NCI-H345 treated with DMSO at 0.1 percent for 48 hours (cell line): ENCODE data around the gene MBP.

Experiments used
- DNase-seq: peaks from one replicate; lab custom pipeline; 2025; ENCODE audit not compliant: unreplicated experiment; lab: John Stamatoyannopoulos, UW

Gene MBP

GRCh38 chr18:77087393-77088141 lies 45.0 kb downstream of the MBP start:
- DNase-seq: no peak

DNA sequence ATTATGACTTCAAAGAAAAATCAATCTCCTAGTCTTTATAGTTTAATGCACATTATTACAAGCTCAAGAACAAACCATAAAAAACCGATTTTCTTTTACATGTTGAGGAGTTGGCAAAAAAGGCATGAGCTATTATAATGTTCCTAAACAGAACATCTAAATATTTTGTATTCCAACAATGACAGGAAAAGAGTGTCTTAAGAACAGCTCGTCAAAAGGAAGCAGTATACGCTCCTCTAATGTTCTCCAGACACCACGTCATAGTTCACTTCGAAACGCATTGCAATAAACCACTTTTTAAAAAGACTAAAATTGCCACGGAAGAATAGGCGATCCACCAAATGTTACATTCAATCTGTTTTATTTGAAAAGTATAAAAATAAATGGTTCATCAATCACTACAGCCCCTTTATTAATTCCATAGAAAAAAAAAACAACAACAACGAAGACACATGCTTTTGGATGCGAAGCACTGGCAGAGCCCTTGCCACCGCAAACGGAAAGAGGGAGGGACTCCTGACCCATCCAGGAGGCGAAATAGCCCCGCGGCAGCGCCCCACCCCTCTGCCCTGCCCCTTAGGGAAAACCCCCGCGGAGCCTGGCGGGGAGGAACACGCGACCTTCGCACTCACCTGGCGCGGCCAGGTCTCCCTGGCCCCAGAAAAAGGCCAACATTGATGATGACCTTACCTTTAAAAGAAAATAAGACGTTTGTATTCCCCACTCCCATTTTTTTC lies 45.8 kb downstream of the MBP start:
- DNase-seq: no peak

GRCh38 chr18:77086034-77086433 lies 46.5 kb downstream of the MBP start:
- DNase-seq: no peak

DNA sequence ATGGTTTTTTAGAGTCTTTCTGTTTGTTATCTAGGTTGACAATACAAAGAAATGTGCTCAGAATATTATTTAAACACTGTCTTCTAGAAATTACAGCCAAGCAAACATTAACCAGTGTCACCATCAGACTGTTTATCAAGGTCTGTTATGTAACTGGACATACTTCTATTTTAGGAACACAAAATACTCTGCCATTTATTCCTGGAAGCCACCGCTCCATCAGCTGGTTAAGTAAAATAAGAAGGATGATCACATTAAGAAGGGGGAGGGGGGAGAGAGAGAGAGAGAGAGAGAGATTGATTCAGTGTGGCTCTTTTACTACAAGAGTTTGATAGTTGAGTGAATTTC lies 47.9 kb downstream of the MBP start:
- no peak for DNase-seq

DNA sequence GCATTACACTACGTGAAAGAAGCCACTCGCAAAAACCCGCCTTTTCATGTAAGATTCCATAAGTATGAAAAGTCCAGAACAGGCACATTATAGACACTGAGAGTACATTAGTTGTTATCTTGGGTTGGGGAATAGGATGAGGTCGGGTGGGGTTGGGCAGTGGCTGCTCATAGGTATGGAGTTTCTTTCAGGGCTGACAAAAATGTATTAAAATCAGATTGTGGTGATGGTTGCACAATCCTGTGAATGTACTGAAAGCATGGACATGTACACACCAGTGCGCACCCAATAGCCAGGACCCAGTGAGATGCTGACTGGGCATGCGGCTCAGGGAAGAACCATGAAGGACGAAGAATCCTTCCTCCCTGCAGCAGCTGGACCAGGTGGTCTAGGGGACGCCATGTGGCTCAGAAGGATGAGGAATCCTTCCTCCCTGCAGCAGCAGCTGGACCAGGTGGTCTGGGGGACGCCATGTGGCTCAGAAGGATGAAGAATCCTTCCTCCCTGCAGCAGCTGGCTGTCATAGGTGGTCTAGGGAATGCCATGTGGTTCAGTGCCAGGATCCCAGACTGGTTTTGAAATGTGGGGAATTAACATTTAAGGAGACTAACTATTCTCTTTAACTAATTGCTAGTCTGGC lies 50.1 kb downstream of the MBP start:
- DNase-seq: no peak

DNA sequence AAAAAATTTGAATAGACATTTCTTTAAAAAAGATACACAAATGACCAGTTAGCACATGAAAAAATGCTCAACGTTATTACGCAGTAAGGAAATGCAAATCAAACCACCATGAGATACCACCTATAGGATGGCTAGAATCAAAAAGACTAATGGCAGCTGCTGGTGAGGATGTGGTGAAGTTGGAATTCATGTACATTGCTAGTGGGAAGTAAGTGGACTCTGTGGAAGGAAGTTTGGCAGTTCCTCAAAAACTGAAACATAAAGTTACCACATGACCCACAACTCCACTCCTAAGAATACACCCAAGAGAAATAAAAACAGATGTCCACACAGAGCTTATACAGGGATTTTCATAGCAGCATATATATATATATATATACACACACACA lies 51.2 kb downstream of the MBP start:
- no peak for DNase-seq

- no peak for DNase-seq
These were observed 52.5 kb downstream of the MBP start for GRCh38 chr18:77079954-77080682.

- no peak for DNase-seq
These were observed 53.5 kb downstream of the MBP start for GRCh38 chr18:77079088-77079487.

GRCh38 chr18:77078690-77079070 lies 53.9 kb downstream of the MBP start:
- DNase-seq: no peak

GRCh38 chr18:77077941-77078689 lies 54.5 kb downstream of the MBP start:
- no peak for DNase-seq

DNA sequence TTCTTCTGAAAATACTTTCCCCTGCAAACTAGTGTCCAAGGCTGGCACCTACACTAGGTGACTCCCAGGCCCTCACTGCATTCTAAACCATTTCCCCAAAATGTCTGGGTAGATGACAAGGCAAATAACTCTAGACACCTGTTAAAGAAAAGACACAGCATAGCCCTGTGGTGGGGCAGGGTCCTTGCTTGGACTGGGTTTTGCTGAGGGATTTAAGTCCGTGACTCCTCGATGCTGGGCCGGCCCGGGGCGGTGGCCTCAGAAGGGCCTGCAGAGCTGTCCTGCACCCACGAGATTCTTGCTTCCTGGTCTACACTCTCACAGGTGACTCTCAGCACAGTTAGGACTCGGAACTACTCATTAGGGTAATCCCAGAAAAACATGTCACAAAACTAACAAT lies 55.2 kb downstream of the MBP start:
- no peak for DNase-seq

DNA sequence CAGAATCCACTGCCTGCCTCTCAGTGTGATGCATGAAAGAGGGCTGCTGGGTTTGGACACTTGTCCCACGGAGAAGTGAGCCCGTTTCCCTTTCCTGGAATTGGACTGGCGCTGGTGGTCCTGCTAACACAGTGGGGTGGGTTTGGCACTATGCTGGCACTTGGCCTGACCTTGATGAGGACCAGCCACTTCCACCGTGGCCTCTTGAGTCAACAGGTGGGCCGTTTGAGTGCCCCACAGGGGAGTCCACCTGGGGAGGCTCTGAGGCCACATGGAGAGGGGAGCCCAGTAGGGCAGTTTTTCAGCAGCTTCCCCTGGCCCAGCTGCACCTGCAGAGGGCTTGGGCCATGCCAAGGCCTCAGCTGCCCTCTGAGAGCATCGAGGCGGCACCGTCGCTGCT lies 56.5 kb downstream of the MBP start:
- DNase-seq: no peak

- no peak for DNase-seq
These were observed 58.2 kb downstream of the MBP start for GRCh38 chr18:77074431-77074830.

- DNase-seq: no peak
These were observed 59.1 kb downstream of the MBP start for GRCh38 chr18:77073336-77074093.

DNA sequence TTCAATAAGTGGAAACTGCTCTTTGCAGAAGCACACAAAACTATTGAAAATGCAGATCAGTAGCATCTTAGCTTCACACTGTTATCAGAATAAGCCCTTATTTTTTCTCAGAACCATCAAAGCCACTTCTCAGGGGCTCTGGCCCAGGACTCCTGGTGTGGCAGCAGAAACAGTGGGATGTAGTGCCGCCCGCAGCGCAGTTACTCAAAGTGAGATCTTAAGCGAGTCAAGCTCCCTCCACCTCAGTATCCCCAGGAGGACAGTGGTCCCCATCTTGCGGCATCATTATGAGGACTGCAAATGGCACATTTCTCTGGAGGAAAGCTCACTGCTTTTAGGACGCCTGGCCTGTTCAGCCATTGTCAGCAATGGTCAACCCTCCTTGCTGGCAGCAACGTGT lies 60.0 kb downstream of the MBP start:
- no peak for DNase-seq

GRCh38 chr18:77071711-77072292 lies 60.8 kb downstream of the MBP start:
- no peak for DNase-seq

- DNase-seq: no peak
These were observed 61.5 kb downstream of the MBP start for GRCh38 chr18:77071061-77071460.

GRCh38 chr18:77070627-77071026 lies 62.0 kb downstream of the MBP start:
- DNase-seq: no peak

DNA sequence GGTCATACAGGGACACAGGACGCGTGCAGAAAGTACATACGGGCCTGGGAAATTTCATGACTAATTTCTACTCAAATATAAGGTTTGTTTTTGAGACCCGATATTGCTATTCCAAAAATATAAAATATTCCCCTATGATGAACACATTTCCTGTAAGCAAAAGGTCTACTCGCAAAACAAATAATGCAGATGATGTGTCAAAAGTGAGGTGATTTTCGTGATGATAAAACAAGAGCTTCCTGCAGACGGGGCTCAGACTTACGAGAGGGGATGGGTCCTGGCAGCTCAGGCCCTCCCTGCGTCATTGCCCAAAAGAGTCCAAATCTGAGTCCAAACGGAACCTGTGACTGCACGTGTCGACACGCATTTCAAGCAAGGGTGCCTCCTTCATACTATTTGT lies 62.7 kb downstream of the MBP start:
- no peak for DNase-seq

DNA sequence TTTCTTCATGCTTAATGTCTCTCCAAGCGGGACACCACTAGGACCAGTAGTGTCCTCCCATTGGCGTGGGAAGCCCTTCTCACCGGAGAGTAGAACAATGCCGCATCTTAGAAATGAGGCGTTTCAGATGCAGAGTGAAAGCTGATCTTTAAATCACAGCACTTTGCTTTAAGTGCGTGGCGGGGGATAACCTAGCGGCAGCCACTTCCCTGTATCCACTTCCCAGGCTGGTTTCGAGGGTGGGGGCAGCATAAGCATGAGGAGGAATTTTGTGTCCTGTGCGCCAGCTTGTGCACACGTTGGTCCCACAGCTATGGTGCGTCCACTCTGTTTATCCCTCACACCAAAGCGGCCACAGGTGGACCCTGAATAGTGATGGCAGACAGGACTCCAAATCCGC lies 63.1 kb downstream of the MBP start:
- no peak for DNase-seq
